Activated T-helper 2 cell treated with anti-CD3 and anti-CD28 coated beads, Interferon-gamma antibody, Interleukin-2, Interleukin-4, amounts not matched to agents 10 μg/mL and 5 μg/mL and 100 μg/mL, durations not matched to agents 14 hours and 24 hours and 36 hours (primary cell): ENCODE data around the gene CARMIL1. TPM values are rescaled to one million over a fixed set of nuclear protein-coding genes. Genes with fewer than 3 reads are reported as not detected.

Experiments used
- DNase-seq: peaks from one replicate; pipeline ENCODE4 v3.0.0; 2021; ENCODE audit warnings: low spot score
- H3K27ac Mint-ChIP-seq: one replicate; pipeline ENCODE4 v1.8.0; 2021; ENCODE audit warnings: mixed read lengths
- H3K27me3 Mint-ChIP-seq: one replicate; pipeline ENCODE4 v1.8.0; 2021; ENCODE audit warnings: low read depth, mixed read lengths
- H3K36me3 Mint-ChIP-seq: one replicate; pipeline ENCODE4 v1.8.0; 2021; ENCODE audit warnings: low read depth, mixed read lengths
- H3K4me1 Mint-ChIP-seq: one replicate; pipeline ENCODE4 v1.8.0; 2021; ENCODE audit warnings: low read depth, mixed read lengths
- H3K4me3 Mint-ChIP-seq: one replicate; pipeline ENCODE4 v1.8.0; 2021; ENCODE audit warnings: low read depth, mild to moderate bottlenecking, moderate library complexity, mixed read lengths
- H3K9me3 Mint-ChIP-seq: one replicate; pipeline ENCODE4 v1.8.0; 2021; ENCODE audit warnings: mixed read lengths
- intact Hi-C: fragments of 100-400 bp; cut with micrococcal nuclease; formaldehyde crosslinking; loops from one replicate; pipeline ENCODE4 v1.15.1; 2023
- total RNA-seq: library from RNA; stranded (reverse); gene quantifications from 2 replicates; pipeline ENCODE4 v1.2.3, GENCODE V29; 2022

CARMIL1 gene
- total RNA-seq, 1 donor from 2014 or later, result 1.7 TPM

GRCh38 chr6:25302151-25302550 is 23.0 kb downstream of the CARMIL1 start:
- no peak for DNase-seq
- no peaks in the 10 kb centered on the region for H3K9me3 Mint-ChIP-seq
- H3K36me3 Mint-ChIP-seq, result no peaks in the 10 kb centered on the region
- peaks cover 6% of the 10 kb centered on the region for H3K27me3 Mint-ChIP-seq
- no peak overlapping the region for H3K27ac Mint-ChIP-seq
- intact Hi-C loops, result no loop called here
- no peak overlapping the region for H3K4me3 Mint-ChIP-seq
- peaks cover 3% of the 10 kb centered on the region for H3K4me1 Mint-ChIP-seq

GRCh38 chr6:25302677-25303128 is 23.5 kb downstream of the CARMIL1 start:
- Mint-ChIP-seq H3K9me3 (no peaks in the 10 kb centered on the region), H3K27ac (no peak overlapping the region), H3K4me3 (no peak overlapping the region), H3K4me1 (peaks cover 3% of the 10 kb centered on the region), H3K27me3 (peaks cover 6% of the 10 kb centered on the region), H3K36me3 (no peaks in the 10 kb centered on the region)
- intact Hi-C loops, result no loop called here
- no peak for DNase-seq

- Mint-ChIP-seq H3K27ac (no peak overlapping the region), H3K4me1 (peaks cover 3% of the 10 kb centered on the region), H3K4me3 (no peak overlapping the region), H3K36me3 (no peaks in the 10 kb centered on the region), H3K27me3 (peaks cover 6% of the 10 kb centered on the region), H3K9me3 (no peaks in the 10 kb centered on the region)
- no peak for DNase-seq
- intact Hi-C loops, result no loop called here
Measured at GRCh38 chr6:25303254-25303653, 24.1 kb downstream of the CARMIL1 start.

GRCh38 chr6:25306379-25306778 is 27.2 kb downstream of the CARMIL1 start:
- intact Hi-C loops, result no loop called here
- Mint-ChIP-seq H3K4me1 (peaks cover 3% of the 10 kb centered on the region), H3K9me3 (no peaks in the 10 kb centered on the region), H3K4me3 (no peak overlapping the region), H3K27me3 (peaks cover 6% of the 10 kb centered on the region), H3K27ac (no peak overlapping the region), H3K36me3 (no peaks in the 10 kb centered on the region)
- DNase-seq, result no peak

GRCh38 chr6:25307805-25308494 is 28.8 kb downstream of the CARMIL1 start:
- H3K27ac Mint-ChIP-seq, result no peak overlapping the region
- H3K9me3 Mint-ChIP-seq, result no peaks in the 10 kb centered on the region
- intact Hi-C loops, result no loop called here
- no peak for DNase-seq
- H3K36me3 Mint-ChIP-seq, result no peaks in the 10 kb centered on the region
- no peak overlapping the region for H3K4me3 Mint-ChIP-seq
- peaks cover 3% of the 10 kb centered on the region for H3K4me1 Mint-ChIP-seq
- peaks cover 6% of the 10 kb centered on the region for H3K27me3 Mint-ChIP-seq

GRCh38 chr6:25309886-25310285 is 30.7 kb downstream of the CARMIL1 start:
- no peaks in the 10 kb centered on the region for H3K9me3 Mint-ChIP-seq
- no peak for DNase-seq
- no peaks in the 10 kb centered on the region for H3K36me3 Mint-ChIP-seq
- no peak overlapping the region for H3K27ac Mint-ChIP-seq
- no peaks in the 10 kb centered on the region for H3K27me3 Mint-ChIP-seq
- H3K4me1 Mint-ChIP-seq, result peaks cover 3% of the 10 kb centered on the region
- no peak overlapping the region for H3K4me3 Mint-ChIP-seq
- intact Hi-C loops, result no loop called here

- no peak overlapping the region for H3K27ac Mint-ChIP-seq
- H3K36me3 Mint-ChIP-seq, result no peaks in the 10 kb centered on the region
- no peaks in the 10 kb centered on the region for H3K9me3 Mint-ChIP-seq
- DNase-seq, result no peak
- intact Hi-C loops, result no loop called here
- H3K4me1 Mint-ChIP-seq, result peaks cover 2% of the 10 kb centered on the region
- no peaks in the 10 kb centered on the region for H3K27me3 Mint-ChIP-seq
- H3K4me3 Mint-ChIP-seq, result no peak overlapping the region
Measured at GRCh38 chr6:25311331-25311840, 32.2 kb downstream of the CARMIL1 start.

- intact Hi-C loops, result no loop called here
- DNase-seq, result no peak
- H3K36me3 Mint-ChIP-seq, result no peaks in the 10 kb centered on the region
- H3K27me3 Mint-ChIP-seq, result no peaks in the 10 kb centered on the region
- no peaks in the 10 kb centered on the region for H3K4me1 Mint-ChIP-seq
- H3K9me3 Mint-ChIP-seq, result no peaks in the 10 kb centered on the region
- no peak overlapping the region for H3K27ac Mint-ChIP-seq
- no peak overlapping the region for H3K4me3 Mint-ChIP-seq
Measured at GRCh38 chr6:25312034-25312620, 33.0 kb downstream of the CARMIL1 start.

- H3K4me3 Mint-ChIP-seq, result no peak overlapping the region
- no peak overlapping the region for H3K27ac Mint-ChIP-seq
- DNase-seq, result no peak
- intact Hi-C loops, result no loop called here
- H3K9me3 Mint-ChIP-seq, result no peaks in the 10 kb centered on the region
- no peaks in the 10 kb centered on the region for H3K36me3 Mint-ChIP-seq
- no peaks in the 10 kb centered on the region for H3K4me1 Mint-ChIP-seq
- H3K27me3 Mint-ChIP-seq, result no peaks in the 10 kb centered on the region
Measured at GRCh38 chr6:25312703-25313102, 33.5 kb downstream of the CARMIL1 start.

- no peak overlapping the region for H3K4me3 Mint-ChIP-seq
- H3K27ac Mint-ChIP-seq, result no peak overlapping the region
- no peak for DNase-seq
- intact Hi-C loops, result no loop called here
- H3K27me3 Mint-ChIP-seq, result no peaks in the 10 kb centered on the region
- no peaks in the 10 kb centered on the region for H3K36me3 Mint-ChIP-seq
- no peaks in the 10 kb centered on the region for H3K9me3 Mint-ChIP-seq
- H3K4me1 Mint-ChIP-seq, result no peaks in the 10 kb centered on the region
Measured at GRCh38 chr6:25314509-25315175, 35.5 kb downstream of the CARMIL1 start.

- Mint-ChIP-seq H3K4me1 (no peaks in the 10 kb centered on the region), H3K36me3 (no peaks in the 10 kb centered on the region), H3K4me3 (no peak overlapping the region), H3K27me3 (no peaks in the 10 kb centered on the region), H3K27ac (no peak overlapping the region), H3K9me3 (no peaks in the 10 kb centered on the region)
- no peak for DNase-seq
- intact Hi-C loops, result no loop called here
Measured at GRCh38 chr6:25315194-25316177, 36.3 kb downstream of the CARMIL1 start.

GRCh38 chr6:25316626-25317025 is 37.5 kb downstream of the CARMIL1 start:
- no peaks in the 10 kb centered on the region for H3K9me3 Mint-ChIP-seq
- H3K4me1 Mint-ChIP-seq, result no peaks in the 10 kb centered on the region
- no peak overlapping the region for H3K27ac Mint-ChIP-seq
- intact Hi-C loops, result no loop called here
- no peaks in the 10 kb centered on the region for H3K36me3 Mint-ChIP-seq
- no peak overlapping the region for H3K4me3 Mint-ChIP-seq
- H3K27me3 Mint-ChIP-seq, result no peaks in the 10 kb centered on the region
- DNase-seq, result no peak
